Hematopoietic multipotent progenitor cell treated with erythropoietin and hydrocortisone succinate and interleukin-3 and kit ligand, for 6 days (in vitro differentiated cells): ENCODE data around the gene ELOVL7.
"Not testable (repeated sequence)": the region's sequence is repeated elsewhere in the genome, so short reads cannot be mapped to it uniquely, and the experiment has no call there.

Source experiments
- DNase-seq: peaks from one replicate; pipeline ENCODE4 v3.0.0-alpha.2; 2015

ELOVL7 gene

GRCh38 chr5:60792438-60792837 is 51.6 kb downstream of the ELOVL7 start:
- no peak for DNase-seq

- no peak for DNase-seq
Measured at GRCh38 chr5:60789551-60789950, 54.5 kb downstream of the ELOVL7 start.

DNA sequence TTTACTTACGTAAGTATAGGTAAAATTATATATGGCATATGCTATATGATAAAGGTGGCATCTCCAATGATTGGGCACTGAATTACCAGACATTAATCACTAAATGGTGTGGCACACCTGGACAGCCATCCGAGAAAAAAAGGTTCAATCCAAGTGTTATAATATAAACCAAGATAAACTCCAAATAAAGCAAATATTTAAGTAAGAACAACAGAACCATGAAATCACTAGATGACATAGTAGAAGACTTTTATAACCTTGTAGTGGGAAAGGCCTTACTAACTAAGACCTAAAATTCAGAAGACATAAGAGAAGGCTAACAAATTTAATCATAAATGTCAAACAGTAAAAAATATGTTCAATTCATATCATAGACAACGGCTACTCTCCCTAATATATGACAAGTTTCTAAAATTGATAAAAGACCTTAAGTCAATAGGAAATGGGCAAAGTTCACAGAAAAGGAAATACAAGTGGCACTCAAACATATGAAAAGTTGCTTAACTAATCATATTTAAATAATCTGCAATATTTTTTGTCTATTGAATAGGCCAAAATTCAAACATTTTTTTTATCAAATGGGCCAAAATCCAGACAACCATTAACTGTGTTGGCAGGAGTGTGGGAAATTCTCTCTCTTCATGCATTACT is 55.1 kb downstream of the ELOVL7 start:
- no peak for DNase-seq

DNA sequence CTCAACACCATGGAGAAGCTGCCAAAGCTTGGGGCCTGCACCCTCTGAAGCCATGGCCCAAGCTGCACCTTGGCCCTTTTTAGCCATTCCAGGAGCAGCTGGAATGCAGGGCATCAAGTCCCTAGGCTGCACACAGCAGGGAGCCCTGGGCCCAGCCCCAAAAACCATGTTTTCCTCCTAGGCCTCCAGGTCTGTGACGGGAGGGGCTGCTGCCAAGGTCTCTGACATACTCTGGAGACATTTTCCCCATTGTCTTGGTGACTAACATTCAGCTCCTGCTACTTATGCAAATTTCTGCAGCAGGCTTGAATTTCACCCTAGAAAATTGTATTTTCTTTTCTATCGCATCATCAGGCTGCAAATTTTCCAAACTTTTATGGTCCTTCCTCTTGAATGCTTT is 64.6 kb downstream of the ELOVL7 start:
- no peak for DNase-seq

DNA sequence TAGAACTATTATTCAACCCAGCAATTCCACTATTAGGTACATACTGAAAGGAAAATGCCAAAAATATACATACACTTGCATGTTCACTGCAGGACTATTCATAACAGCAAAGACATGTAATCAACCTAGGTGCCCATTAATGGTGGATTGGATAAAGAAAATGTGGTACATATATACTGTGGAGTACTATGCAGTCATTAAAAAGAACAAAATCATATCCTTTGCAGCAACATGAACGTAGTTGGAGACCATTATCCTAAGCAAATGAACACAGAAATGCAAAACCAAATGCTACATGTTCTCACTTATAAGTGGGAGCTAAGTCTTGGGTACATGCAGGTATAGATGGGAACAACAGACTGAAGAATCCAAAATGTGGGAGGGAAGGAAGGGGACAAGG is 67.7 kb downstream of the ELOVL7 start:
- no peak for DNase-seq

DNA sequence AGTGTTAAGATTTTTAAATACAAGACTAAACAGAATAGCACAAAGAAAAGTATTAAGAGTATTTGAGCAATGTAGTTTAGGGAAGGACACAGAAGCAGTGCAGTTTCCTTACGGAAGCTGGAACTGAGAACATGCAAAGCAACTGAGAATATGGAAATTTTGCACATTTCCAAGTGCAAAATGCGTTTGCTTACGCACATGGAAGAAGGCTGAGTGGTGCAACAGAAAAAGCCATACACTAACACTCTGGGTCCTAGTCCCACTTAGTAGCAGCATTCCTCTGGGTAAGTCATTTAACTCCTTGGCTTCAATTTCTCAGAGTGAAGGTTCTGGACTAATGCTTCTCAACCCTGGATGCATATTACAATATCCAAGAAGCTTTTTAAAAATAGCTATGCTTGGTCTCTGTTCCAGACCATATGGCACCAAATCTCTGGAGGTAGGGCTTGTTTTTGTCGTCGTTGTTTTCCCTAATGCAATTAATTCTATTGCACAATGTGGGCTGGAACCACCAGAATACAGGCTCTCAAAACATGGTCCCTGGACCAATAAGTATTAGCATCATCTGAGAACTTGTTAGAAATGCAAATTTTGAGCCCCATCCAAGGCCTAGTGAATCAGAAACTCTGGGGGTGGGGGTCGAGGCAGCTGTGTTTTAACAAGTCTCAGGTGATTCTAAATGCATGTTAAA is 78.9 kb downstream of the ELOVL7 start:
- no peak for DNase-seq

- no peak for DNase-seq
Measured at GRCh38 chr5:60763061-60763460, 81.0 kb downstream of the ELOVL7 start.

DNA sequence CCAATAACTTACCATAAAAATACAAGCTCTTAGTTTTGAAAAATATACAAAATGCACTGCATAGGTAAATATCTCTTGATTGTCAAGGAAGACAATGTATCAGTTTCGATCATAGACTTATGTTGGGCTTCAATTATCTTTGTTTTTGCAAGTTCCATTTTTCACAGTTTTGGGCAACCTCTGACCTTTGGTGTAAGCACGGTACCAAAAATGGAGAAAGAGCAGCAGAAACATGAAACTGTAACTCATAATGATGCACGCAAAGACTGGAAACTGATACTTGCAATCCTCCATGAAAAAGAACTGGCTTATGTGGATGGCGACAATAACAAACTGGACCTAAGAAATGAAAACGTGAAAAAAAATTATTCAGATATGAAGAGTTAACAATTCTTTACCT is 89.6 kb downstream of the ELOVL7 start:
- DNase-seq = no peak

DNA sequence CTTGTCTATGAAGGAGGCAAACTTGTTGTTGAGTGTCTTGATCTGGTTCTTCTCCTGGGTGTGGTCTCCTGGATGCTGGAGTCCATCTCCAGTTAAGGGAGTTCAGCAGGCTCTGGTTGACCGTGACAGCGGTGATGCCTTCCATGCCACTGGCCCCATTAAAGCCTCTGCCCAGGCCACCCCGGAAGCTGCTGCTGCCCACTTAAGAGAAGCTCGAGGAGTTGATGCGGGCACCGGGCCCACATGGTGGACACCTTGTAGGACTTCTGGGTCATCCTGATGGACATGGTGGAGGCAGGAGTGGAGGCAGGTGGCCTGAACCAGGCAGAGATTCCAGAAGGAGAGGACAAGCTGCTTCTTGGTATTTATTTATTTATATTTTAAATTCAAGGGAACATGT is 99.4 kb downstream of the ELOVL7 start:
- DNase-seq = no peak

DNA sequence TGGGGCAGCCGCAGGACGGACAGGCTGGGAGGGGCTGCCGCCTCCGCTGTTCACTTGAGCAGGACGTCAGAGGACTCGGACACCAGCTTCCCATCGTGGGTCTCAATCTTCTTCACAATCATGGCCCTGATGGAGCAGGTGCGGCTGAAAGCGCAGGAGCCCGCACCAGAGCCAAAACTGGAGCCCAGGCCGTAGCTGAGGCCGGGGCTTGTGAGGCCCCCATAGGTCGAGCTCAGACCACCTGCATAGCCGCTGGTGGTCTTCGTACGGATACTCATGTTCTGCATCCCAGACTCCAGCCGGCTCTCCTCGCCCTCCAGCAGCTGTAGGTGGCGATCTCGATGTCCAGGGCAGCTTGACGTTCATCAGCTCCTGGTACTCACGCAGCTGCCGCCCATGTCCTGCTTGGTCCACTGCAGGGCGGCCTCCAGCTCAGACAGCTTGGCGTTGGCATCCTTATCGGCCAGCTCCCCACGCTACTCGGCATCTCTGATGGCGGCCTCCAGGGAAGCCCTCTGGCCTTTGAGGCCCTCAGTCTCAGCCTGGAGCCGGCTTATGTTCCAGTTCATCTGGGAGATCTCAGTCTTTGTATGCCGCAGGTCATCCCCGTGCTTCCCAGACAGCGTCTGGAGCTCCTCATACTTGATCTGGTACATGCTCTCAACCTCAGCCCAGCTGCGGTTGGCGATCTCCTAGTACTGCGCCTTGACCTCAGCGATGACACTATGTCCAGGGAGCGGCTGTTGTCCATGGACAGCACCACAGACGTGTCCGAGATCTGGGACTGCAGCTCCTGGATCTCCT is 100.4 kb downstream of the ELOVL7 start:
- DNase-seq = no peak

GRCh38 chr5:60740322-60740721 is 103.7 kb downstream of the ELOVL7 start:
- DNase-seq = no peak

DNA sequence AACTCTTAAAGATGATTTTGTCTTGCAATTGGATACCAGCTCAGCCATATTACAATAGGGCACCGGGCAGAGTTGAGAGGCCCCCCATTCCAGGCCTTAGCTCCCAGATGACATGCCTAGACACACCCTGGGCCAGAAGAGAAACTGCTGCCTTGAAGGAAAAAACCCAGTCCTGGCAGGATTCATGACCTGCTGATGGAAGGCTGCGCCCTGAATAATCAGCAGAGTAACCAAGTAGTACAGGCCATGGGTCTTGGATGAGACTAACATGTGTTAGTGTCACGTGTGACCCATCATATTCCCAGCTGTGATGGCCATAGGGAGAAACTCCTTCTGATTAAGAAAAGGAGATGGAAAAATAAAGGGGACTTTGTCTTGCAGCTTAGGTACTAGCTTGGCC is 105.1 kb downstream of the ELOVL7 start:
- DNase-seq = no peak

DNA sequence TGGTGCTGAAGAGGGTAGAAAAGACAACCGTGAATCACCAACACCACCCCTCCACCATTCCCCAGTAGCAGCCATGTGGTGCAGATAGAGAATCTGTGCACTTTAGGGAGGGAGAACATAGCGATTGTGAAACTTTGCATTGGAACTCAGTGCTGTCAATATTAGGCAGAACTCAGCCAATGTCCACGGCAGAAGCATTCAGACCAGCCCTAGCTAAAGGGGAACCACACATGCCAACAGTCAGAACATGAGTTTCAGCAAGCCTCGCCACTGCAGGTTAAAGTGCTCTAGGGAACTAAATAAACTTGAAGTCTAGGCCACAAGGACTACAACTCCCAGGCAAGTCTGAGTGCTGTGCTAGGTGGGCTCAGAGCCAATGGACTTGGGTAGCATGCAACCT is 105.6 kb downstream of the ELOVL7 start:
- no peak for DNase-seq

DNA sequence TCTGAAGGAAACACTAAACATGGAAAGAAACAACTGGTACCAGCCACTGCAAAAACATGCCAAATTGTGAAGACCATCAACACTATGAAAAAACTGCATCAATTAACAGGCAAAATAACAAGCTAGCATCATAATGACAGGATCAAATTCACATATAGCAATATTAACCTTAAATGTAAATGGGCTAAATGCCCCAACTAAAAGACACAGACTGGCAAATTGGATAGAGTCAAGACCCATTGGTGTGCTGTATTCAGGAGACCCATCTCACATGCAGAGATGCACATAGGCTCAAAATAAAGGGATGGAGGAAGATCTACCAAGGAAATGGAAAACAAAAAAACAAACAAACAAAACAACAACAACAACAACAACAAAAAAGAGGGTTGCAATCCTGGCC is 113.2 kb downstream of the ELOVL7 start:
- DNase-seq = not testable (repeated sequence)

- no peak for DNase-seq
Measured at GRCh38 chr5:60727033-60727679, 116.9 kb downstream of the ELOVL7 start.

DNA sequence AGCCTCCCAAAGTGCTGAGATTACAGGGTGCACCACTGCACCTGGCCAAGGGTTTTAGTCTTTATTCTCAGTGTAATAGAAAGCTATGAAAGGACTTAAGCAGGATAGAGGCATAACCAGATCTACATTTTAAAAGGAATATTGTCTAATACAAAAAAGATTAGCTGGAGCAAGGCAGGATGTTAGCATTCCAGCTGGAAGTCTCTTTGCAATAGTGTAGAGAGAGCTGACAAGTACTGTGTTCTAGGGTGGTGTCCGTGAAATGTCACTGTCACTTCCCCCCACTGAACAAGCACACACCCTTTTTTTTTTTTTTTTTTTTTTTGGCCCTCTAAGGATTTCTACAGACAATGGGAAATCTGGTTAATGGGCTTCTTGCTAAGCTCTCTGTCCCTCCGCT is 119.9 kb downstream of the ELOVL7 start:
- DNase-seq = no peak

DNA sequence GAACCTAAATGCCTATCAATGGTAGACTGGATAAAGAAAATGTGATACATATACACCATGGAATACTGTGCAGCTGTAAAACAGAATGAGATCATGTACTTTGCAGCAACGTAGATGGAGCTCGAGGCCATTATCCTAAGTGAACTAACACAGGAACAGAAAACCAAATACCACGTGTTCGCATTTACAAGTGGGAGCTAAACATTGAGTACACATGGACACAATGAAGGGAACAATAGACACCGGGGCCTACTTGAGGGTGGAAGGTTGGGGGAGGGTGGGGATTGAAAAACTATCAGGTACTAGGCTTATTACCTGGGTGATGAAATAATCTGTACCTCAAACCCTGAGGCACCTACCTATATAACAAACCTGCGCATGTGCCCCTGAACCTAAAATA is 121.7 kb downstream of the ELOVL7 start:
- no peak for DNase-seq

- DNase-seq = peak; percentile 24
Measured at GRCh38 chr5:60719329-60719728, 124.7 kb downstream of the ELOVL7 start.

GRCh38 chr5:60718166-60718892 is 125.7 kb downstream of the ELOVL7 start:
- DNase-seq = no peak

DNA sequence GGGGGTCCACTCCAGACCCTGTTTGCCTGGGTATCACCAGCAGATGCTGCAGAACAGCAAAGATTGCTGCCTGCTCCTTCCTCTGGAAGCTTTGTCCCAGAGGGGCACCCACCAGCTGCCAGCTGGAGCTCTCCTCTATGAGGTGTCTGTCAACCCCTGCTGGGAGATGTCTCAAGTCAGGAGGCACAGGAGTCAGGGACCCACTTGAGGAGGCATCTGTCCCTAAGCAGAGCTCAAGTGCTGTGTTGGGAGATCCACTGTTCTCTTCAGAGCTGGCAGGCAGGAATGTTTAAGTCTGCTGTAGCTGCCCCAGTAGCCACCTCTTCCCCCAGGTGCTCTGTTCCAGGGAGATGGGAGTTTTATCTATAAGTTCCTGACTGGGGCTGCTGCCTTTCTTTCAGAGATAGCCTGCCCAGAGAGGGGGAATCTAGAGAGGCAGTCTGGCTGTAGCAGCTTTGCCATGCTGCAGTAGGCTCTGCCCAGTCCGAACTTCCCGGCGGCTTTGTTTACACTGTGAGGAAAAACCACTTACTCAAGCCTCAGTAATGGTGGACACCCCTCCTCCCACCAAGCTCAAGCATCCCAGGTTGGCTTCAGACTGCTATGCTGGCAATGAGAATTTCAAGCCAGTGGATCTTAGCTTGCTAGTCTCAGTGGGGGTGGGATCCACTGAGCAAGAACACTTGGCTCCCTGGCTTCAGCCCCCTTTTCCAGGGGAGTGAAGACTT is 128.7 kb downstream of the ELOVL7 start:
- not testable (repeated sequence) for DNase-seq

DNA sequence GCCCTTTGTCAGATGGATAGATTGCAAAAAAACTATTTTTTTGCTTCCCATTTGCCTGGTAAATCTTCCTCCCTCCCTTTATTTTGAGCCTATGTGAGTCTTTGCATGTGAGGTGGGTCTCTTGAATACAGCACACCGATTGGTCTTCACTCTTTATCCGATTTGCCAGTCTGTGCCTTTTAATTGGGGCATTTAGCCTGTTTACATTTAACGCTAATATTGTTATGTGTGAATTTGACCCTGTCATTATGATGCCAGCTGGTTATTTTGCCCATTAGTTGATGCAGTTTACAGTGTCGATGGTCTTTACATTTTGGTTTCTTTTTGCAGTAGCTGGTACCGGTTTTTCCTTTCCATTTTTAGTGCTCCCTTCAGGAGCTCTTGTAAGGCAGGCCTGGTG is 131.1 kb downstream of the ELOVL7 start:
- DNase-seq = no peak

DNA sequence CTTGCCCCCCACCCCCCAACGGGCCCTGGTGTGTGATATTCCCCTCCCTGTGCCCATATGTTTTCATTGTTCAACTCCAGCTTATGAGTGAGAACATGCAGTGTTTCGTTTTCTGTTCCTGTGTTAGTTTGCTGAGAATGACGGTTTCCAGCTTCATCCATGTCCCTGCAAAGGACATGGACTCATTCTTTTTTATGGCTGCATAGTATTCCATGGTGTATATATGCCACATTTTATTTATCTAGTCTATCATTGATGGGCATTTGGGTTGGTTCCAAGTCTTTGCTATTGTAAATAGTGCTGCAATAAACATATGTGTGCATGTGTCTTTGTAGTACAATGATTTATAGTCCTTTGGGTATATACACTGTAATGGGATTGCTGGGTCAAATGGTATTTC is 132.2 kb downstream of the ELOVL7 start:
- DNase-seq = not testable (repeated sequence)
